Neuronal stem cell (in vitro differentiated cells): Measurements from ENCODE around the gene CCDC127.

Source experiments
- DNase-seq: peaks from one replicate; pipeline ENCODE4 v3.0.0-alpha.2; 2013; ENCODE audit warnings: low spot score
- H2AFZ ChIP-seq: one replicate; pipeline ENCODE4 v1.6.1; 2013; ENCODE audit warnings: mild to moderate bottlenecking, low read length, inconsistent platforms
- H2AK5ac ChIP-seq: 2 replicates; pipeline ENCODE4 v1.6.1; 2013; ENCODE audit warnings: low read depth, mild to moderate bottlenecking, inconsistent platforms, low read length, moderate library complexity, mixed read lengths
- H2BK120ac ChIP-seq: 2 replicates; pipeline ENCODE4 v1.6.1; 2013; ENCODE audit warnings: low read depth, mild to moderate bottlenecking, inconsistent platforms, low read length, moderate library complexity, mixed read lengths
- H2BK12ac ChIP-seq: one replicate; pipeline ENCODE4 v1.6.1; 2013; ENCODE audit warnings: low read length, inconsistent platforms
- H2BK15ac ChIP-seq: 2 replicates; pipeline ENCODE4 v1.6.1; 2013; ENCODE audit warnings: mild to moderate bottlenecking, low read length, inconsistent platforms, mixed read lengths
- H2BK5ac ChIP-seq: one replicate; pipeline ENCODE4 v1.6.1; 2013; ENCODE audit warnings: inconsistent platforms, mild to moderate bottlenecking, low read length, moderate library complexity
- H3K14ac ChIP-seq: one replicate; pipeline ENCODE4 v1.6.1; 2013; ENCODE audit warnings: low read length, inconsistent platforms
- H3K18ac ChIP-seq: 2 replicates; pipeline ENCODE4 v1.6.1; 2013; ENCODE audit warnings: low read length, inconsistent platforms
- H3K23ac ChIP-seq: 2 replicates; pipeline ENCODE4 v1.6.1; 2013; ENCODE audit warnings: low read depth, mild to moderate bottlenecking, mixed read lengths, low read length, inconsistent platforms; ENCODE audit not compliant: poor library complexity
- H3K27ac ChIP-seq: replicated peaks from 3 replicates; pipeline ENCODE4 v1.5.1; 2013; ENCODE audit warnings: low read length, inconsistent platforms
- H3K27me3 ChIP-seq, 3 experiments: 2 replicates each; pipeline ENCODE4 v1.6.1; 2013; ENCODE audit warnings: low read length in 3 of 3, mild to moderate bottlenecking in 2 of 3, inconsistent platforms in 1 of 3, low read depth in 1 of 3, mixed read lengths in 1 of 3, moderate library complexity in 1 of 3; ENCODE audit not compliant: control insufficient read depth in 3 of 3, insufficient read depth in 3 of 3
- H3K36me3 ChIP-seq, 2 donors: replicated peaks in 1 of 2; 2 replicates each; pipeline ENCODE4 v1.6.1; 2013; ENCODE audit warnings: low read length in 2 of 2; ENCODE audit not compliant: control insufficient read depth in 2 of 2, insufficient read depth in 2 of 2
- H3K4ac ChIP-seq: 2 replicates; pipeline ENCODE4 v1.6.1; 2013; ENCODE audit warnings: inconsistent platforms, mild to moderate bottlenecking, low read length, moderate library complexity
- H3K4me1 ChIP-seq, 2 donors: 1 replicate in 1 of 2; 2 replicates in 1 of 2; pipeline ENCODE4 v1.6.1; 2013; ENCODE audit warnings: low read length in 2 of 2, low read depth in 1 of 2; ENCODE audit not compliant: control insufficient read depth in 2 of 2, insufficient read depth in 1 of 2
- H3K4me2 ChIP-seq: one replicate; pipeline ENCODE4 v1.6.1; 2013; ENCODE audit warnings: mild to moderate bottlenecking, low read length, inconsistent platforms; ENCODE audit not compliant: insufficient read depth, poor library complexity, severe bottlenecking
- H3K4me3 ChIP-seq, 2 donors: 2 replicates each; pipeline ENCODE4 v1.5.1; 2013; ENCODE audit warnings: low read length in 2 of 2, mild to moderate bottlenecking in 2 of 2, inconsistent platforms in 1 of 2, moderate library complexity in 1 of 2
- H3K79me1 ChIP-seq: one replicate; pipeline ENCODE4 v1.6.1; 2013; ENCODE audit warnings: low read depth, mild to moderate bottlenecking, inconsistent platforms, low read length, moderate library complexity
- H3K9ac ChIP-seq: one replicate; pipeline ENCODE4 v1.6.1; 2013; ENCODE audit warnings: mild to moderate bottlenecking, low read depth, low read length, inconsistent platforms; ENCODE audit not compliant: poor library complexity
- H3K9me3 ChIP-seq, 2 donors: replicated peaks in 1 of 2; 2 replicates each; pipeline versions ENCODE3 to v1.6.1; 2013; ENCODE audit warnings: low read length in 2 of 2, mild to moderate bottlenecking in 2 of 2, inconsistent platforms in 1 of 2, low read depth in 1 of 2, mixed read lengths in 1 of 2, moderate library complexity in 1 of 2; ENCODE audit not compliant: control insufficient read depth in 2 of 2, insufficient read depth in 1 of 2
- H4K8ac ChIP-seq: one replicate; pipeline ENCODE4 v1.6.1; 2013; ENCODE audit warnings: low read depth, mild to moderate bottlenecking, inconsistent platforms, low read length, moderate library complexity
- H4K91ac ChIP-seq: one replicate; pipeline ENCODE4 v1.6.1; 2013; ENCODE audit warnings: low read length, low read depth, mild to moderate bottlenecking, inconsistent platforms; ENCODE audit not compliant: poor library complexity
- WGBS, 2 donors: extraction: QIAGEN DNeasy Blood & Tissue Kit; methylation state at CpG; one replicate each; pipeline ENCODE4 v1.1.7; 2013; ENCODE audit warnings: missing lambda C conversion rate in 2 of 2, mixed read lengths in 1 of 2; ENCODE audit not compliant: insufficient read length in 2 of 2, insufficient replicate concordance in 1 of 2; ENCODE audit errors: extremely low coverage in 2 of 2; 5-methylcytosine and 5-hydroxymethylcytosine counted together

The CCDC127 gene

DNA sequence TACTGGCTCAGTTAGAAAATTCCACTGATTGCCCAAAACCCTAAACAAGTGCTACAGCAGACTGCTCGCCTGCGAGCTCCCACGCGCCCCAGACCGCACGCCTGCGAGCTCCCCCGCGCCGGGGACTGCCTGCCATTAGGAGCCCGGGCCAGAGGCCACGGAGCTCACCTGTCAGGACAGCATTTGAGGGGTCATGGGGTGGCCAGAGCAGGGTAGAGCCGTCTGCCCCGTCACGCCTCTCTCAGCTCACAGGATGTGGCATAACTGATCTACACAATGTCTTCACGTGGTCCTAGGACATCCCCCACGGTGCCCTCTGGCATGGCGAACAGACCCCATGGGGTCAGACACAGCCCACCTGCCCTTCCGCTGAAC is 55.8 kb downstream of the CCDC127 start:
- Histone ChIP-seq H3K23ac (peak overlapping the region; percentile 76), H3K14ac (no peak overlapping the region), H3K4me2 (no peak overlapping the region), H3K4ac (no peak overlapping the region), H2BK120ac (no peak overlapping the region), H3K36me3 (peaks cover 11 to 41% of the 10 kb centered on the region in 2 donors), H3K18ac (peak overlapping the region; percentile 27), H3K4me3 (no peak overlapping the region), H2BK5ac (no peak overlapping the region), H2AFZ (no peak overlapping the region), H3K9ac (no peak overlapping the region), H2BK15ac (no peak overlapping the region), H3K79me1 (no peaks in the 10 kb centered on the region), H4K91ac (no peak overlapping the region), H4K8ac (no peak overlapping the region), H2AK5ac (no peak overlapping the region), H3K27ac (no peak overlapping the region), H3K27me3 (no peaks in the 10 kb centered on the region), H2BK12ac (peak overlapping the region; percentile 42), H3K9me3 (peaks cover 0 to 3% of the 10 kb centered on the region in 2 donors), H3K4me1 (peaks cover 1 to 5% of the 10 kb centered on the region in 2 donors)
- no CpG with 5 or more reads among the region's 19 CpGs for WGBS, 2 donors
- no peak for DNase-seq

DNA sequence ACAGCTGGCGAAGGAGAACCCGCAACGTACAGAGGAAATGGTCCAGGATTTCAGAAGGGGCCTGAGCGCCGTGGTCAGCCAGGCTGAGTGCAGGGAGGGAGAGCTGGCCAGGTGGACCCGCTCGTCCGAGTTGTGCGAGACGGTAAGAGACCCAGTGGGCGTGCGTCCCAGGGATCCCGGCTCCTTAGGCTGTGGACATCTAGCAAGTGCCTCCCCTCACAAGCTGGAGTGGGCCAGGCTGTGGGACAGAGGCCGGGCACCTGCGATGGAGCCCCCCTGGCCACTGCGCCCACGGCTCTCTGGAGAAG is 56.2 kb downstream of the CCDC127 start:
- H3K4me2 ChIP-seq, result no peak overlapping the region
- no CpG with 5 or more reads among the region's 17 CpGs for WGBS, 2 donors
- H3K27me3 ChIP-seq, result no peaks in the 10 kb centered on the region
- peaks cover 15 to 44% of the 10 kb centered on the region in 2 donors for H3K36me3 ChIP-seq
- no peak overlapping the region for H3K14ac ChIP-seq
- no peak overlapping the region for H3K4ac ChIP-seq
- H4K8ac ChIP-seq, result no peak overlapping the region
- no peaks in the 10 kb centered on the region for H3K79me1 ChIP-seq
- H3K18ac ChIP-seq, result peak overlapping the region; percentile 32
- peaks cover 0 to 1% of the 10 kb centered on the region in 2 donors for H3K4me1 ChIP-seq
- H3K23ac ChIP-seq, result peak overlapping the region; percentile 2
- DNase-seq, result no peak
- peaks cover 0 to 3% of the 10 kb centered on the region in 2 donors for H3K9me3 ChIP-seq
- H3K4me3 ChIP-seq, result no peak overlapping the region
- no peak overlapping the region for H2BK15ac ChIP-seq
- H2BK12ac ChIP-seq, result no peak overlapping the region
- H2BK5ac ChIP-seq, result no peak overlapping the region
- H2AFZ ChIP-seq, result no peak overlapping the region
- no peak overlapping the region for H3K9ac ChIP-seq
- no peak overlapping the region for H2AK5ac ChIP-seq
- no peak overlapping the region for H4K91ac ChIP-seq
- H3K27ac ChIP-seq, result no peak overlapping the region
- H2BK120ac ChIP-seq, result no peak overlapping the region

DNA sequence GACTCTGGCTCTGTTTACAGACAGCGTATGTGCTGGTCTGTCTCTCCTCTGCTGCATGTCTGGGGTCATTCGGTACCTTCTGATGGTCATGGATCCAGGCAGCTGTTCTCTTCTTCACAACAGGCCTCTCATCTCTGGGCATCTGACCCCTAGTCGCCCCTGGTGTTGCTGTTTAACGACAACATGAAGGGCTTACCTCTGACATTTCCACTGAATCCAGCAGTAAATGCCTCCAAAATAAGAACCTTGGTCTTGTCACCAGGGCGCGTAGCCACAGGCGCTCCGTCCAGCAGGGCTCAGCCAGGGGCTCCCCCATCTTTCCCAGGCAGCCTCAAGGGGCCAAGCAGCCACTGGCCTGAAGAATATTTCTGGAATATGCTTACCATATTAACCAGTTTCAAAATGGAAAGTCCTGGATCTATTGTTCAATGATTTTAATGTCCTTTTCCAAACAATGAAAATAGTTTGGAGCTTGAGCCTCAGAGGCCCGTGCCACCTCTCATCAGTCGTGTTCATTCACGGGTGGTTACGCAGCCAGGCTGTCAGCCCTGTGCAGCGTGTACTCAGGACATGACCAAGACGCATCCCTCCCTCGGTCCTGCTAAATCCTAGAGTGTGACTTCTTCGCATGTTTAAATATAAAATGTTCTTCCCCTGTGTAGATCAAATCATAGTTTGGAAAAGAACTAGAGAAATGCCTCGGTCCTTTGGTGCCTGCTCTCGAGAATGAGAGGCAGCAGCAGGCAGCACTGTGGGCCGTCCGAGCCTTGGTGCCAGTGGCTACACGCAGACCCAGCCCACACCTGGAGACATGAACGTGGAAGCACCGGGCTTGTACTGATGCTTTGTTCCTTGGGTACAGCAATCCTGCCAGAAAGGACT is 56.8 kb downstream of the CCDC127 start:
- no peak overlapping the region for H2AFZ ChIP-seq

DNA sequence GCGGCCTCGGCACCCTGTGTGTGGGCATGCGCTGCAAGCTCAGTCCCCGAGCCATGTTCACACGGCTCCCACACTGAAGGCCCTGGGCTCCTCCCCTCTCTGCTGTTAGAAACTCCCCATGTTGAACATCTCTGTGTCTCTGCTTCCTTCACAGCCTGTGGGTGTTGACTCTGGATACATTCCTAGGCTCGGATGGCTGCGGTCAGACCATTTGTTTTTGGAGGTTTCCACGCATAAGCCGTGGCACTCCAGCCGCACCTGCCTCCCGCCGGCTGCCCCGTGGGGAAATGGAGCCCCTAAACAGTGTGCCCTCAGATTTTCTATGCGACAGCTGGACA is 57.8 kb downstream of the CCDC127 start:
- Histone ChIP-seq H3K36me3 (peaks cover 32 to 60% of the 10 kb centered on the region in 2 donors), H3K4me3 (no peak overlapping the region), H2AK5ac (no peak overlapping the region), H4K8ac (no peak overlapping the region), H3K9me3 (peaks cover 0 to 3% of the 10 kb centered on the region in 2 donors), H3K23ac (no peak overlapping the region), H3K18ac (no peak overlapping the region), H3K79me1 (no peaks in the 10 kb centered on the region), H2BK12ac (no peak overlapping the region), H2BK5ac (no peak overlapping the region), H2BK120ac (no peak overlapping the region), H3K14ac (no peak overlapping the region), H3K27ac (no peak overlapping the region), H3K9ac (no peak overlapping the region), H3K4ac (no peak overlapping the region), H3K27me3 (no peaks in the 10 kb centered on the region), H3K4me1 (no peaks in the 10 kb centered on the region), H2BK15ac (no peak overlapping the region), H3K4me2 (no peak overlapping the region), H2AFZ (no peak overlapping the region), H4K91ac (no peak overlapping the region)
- no CpG with 5 or more reads among the region's 14 CpGs for WGBS, 2 donors
- no peak for DNase-seq

More for the DNA sequence above, 56.8 kb downstream of the CCDC127 start:
- Histone ChIP-seq H3K23ac (peak overlapping the region; percentile 2), H2BK12ac (no peak overlapping the region), H3K4me1 (no peaks in the 10 kb centered on the region), H3K79me1 (no peaks in the 10 kb centered on the region), H2BK5ac (no peak overlapping the region), H3K9ac (no peak overlapping the region), H4K91ac (no peak overlapping the region), H3K4me2 (no peak overlapping the region), H3K27ac (no peak overlapping the region), H4K8ac (no peak overlapping the region), H2AK5ac (no peak overlapping the region), H3K4me3 (no peak overlapping the region), H2BK120ac (no peak overlapping the region), H3K18ac (no peak overlapping the region), H3K4ac (no peak overlapping the region), H2BK15ac (no peak overlapping the region), H3K36me3 (peaks cover 21 to 50% of the 10 kb centered on the region in 2 donors), H3K14ac (no peak overlapping the region), H3K9me3 (peaks cover 0 to 3% of the 10 kb centered on the region in 2 donors), H3K27me3 (no peaks in the 10 kb centered on the region)
- no CpG with 5 or more reads among the region's 23 CpGs for WGBS, 2 donors
- no peak for DNase-seq
